ENCODE results near the gene C1QTNF12.
A peak's percentile ranks its signal among the peaks of the same experiment; 100 is the strongest.

The C1QTNF12 gene

DNA sequence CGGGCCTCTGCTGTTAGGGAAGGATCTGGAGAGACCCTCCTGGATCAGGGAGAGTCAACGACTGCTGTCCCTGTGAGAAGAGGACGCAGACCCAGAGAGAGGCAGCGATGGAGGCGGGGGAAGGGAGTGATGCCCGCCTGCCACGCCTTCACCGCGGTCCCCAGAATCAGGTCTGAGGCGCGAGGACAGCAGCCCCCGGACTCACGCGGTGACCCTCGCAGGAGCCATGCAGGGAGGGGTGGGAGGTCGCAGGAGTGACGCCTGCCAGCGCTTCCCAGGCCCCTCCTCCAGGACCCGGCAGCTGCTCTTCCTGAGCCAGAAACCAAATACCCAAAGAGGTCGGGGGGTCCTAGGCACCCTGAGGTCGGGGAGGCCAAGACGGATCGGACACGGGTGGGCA, 26.3 kb downstream of the C1QTNF12 start:
- Histone ChIP-seq H2BK12ac (ENCODE audit: low read length in 2 of 2) (no peak overlapping the region), H3K4me2 (ENCODE audit: low read length, poor library complexity, severe bottlenecking) (no peak overlapping the region), H3K36me3 (ENCODE audit: control insufficient read depth in 1 of 2, insufficient read depth in 2 of 2, low read depth in 1 of 2, low read length in 2 of 2) (peaks cover 72 to 99% of the 10 kb centered on the region in 2 experiments), H2BK15ac (ENCODE audit: low read depth, poor library complexity, severe bottlenecking) (no peak overlapping the region), H3K14ac (ENCODE audit: low read length in 2 of 2) (no peak overlapping the region), H3K23ac (ENCODE audit: low read length in 2 of 2) (no peak overlapping the region), H3K4ac (ENCODE audit: low read depth in 1 of 2, low read length in 2 of 2) (no peak overlapping the region), H3K79me1 (replicated peaks; ENCODE audit: low read length, poor library complexity, severe bottlenecking) (peaks cover 54% of the 10 kb centered on the region), H3K4me3 (ENCODE audit: insufficient read depth in 1 of 2, low read depth in 1 of 2, low read length in 2 of 2) (no peak overlapping the region), H2AK5ac (ENCODE audit: low read length, severe bottlenecking) (no peak overlapping the region), H3K9ac (ENCODE audit: low read length) (no peak overlapping the region), H3K27ac (ENCODE audit: low read length, poor library complexity, severe bottlenecking) (no peak overlapping the region), H4K91ac (ENCODE audit: low read length) (no peak overlapping the region), H4K8ac (ENCODE audit: low read length) (no peak overlapping the region), H3K4me1 (ENCODE audit: control insufficient read depth, insufficient read depth, low read depth, low read length) (peaks cover 41% of the 10 kb centered on the region), H2BK120ac (ENCODE audit: low read depth, low read length) (no peak overlapping the region), H3K18ac (ENCODE audit: low read depth in 1 of 2, low read length in 2 of 2) (no peak overlapping the region), H3K9me3 (ENCODE audit: control insufficient read depth, low read length) (no peaks in the 10 kb centered on the region), H2BK5ac (ENCODE audit: low read depth, low read length, poor library complexity, severe bottlenecking) (no peak overlapping the region), H2AFZ (ENCODE audit: low read depth, low read length) (no peak overlapping the region), H3K27me3 (ENCODE audit: control insufficient read depth in 1 of 2, insufficient read depth in 1 of 2, low read length in 2 of 2) (no peaks in the 10 kb centered on the region)
- WGBS, result 96% methylated on average over 24 of the region's 24 CpGs
- DNase-seq, result no peak

DNA sequence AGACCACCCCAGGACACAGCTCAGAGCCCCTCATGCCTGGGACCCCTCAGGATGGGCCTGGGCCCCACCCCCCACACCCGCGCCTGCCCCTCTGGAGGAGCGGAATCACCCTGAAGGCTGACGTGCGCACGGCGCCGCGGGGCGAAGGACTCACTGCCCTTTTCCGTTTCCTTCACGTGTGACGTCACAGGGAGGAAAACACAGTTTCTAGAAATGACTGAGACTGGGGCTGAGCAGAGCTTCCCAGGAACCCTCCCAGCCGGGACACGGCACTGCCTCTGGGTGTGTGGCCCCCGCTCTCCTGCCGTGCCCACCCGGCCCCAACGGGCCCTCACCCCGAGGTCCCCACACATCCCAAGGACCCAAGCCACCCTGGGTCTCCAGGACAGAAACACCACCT, 27.2 kb downstream of the C1QTNF12 start:
- H3K27me3 ChIP-seq (ENCODE audit: control insufficient read depth in 1 of 2, insufficient read depth in 1 of 2, low read length in 2 of 2), result no peaks in the 10 kb centered on the region
- DNase-seq, result no peak
- no peak overlapping the region for H4K91ac ChIP-seq (ENCODE audit: low read length)
- no peak overlapping the region for H3K9ac ChIP-seq (ENCODE audit: low read length)
- no peak overlapping the region for H2BK15ac ChIP-seq (ENCODE audit: low read depth, poor library complexity, severe bottlenecking)
- no peak overlapping the region for H2BK5ac ChIP-seq (ENCODE audit: low read depth, low read length, poor library complexity, severe bottlenecking)
- H3K18ac ChIP-seq (ENCODE audit: low read depth in 1 of 2, low read length in 2 of 2), result no peak overlapping the region
- H2BK120ac ChIP-seq (ENCODE audit: low read depth, low read length), result no peak overlapping the region
- no peak overlapping the region for H3K27ac ChIP-seq (ENCODE audit: low read length, poor library complexity, severe bottlenecking)
- no peak overlapping the region for H2BK12ac ChIP-seq (ENCODE audit: low read length in 2 of 2)
- H3K23ac ChIP-seq (ENCODE audit: low read length in 2 of 2), result no peak overlapping the region
- peaks cover 45% of the 10 kb centered on the region for H3K79me1 ChIP-seq (replicated peaks; ENCODE audit: low read length, poor library complexity, severe bottlenecking)
- no peak overlapping the region for H4K8ac ChIP-seq (ENCODE audit: low read length)
- WGBS, result 98% methylated on average over 20 of the region's 20 CpGs
- H3K14ac ChIP-seq (ENCODE audit: low read length in 2 of 2), result no peak overlapping the region
- H3K4me1 ChIP-seq (ENCODE audit: control insufficient read depth, insufficient read depth, low read depth, low read length), result peaks cover 49% of the 10 kb centered on the region
- peaks cover 64 to 93% of the 10 kb centered on the region in 2 experiments for H3K36me3 ChIP-seq (ENCODE audit: control insufficient read depth in 1 of 2, insufficient read depth in 2 of 2, low read depth in 1 of 2, low read length in 2 of 2)
- H3K9me3 ChIP-seq (ENCODE audit: control insufficient read depth, low read length), result no peaks in the 10 kb centered on the region
- no peak overlapping the region for H3K4ac ChIP-seq (ENCODE audit: low read depth in 1 of 2, low read length in 2 of 2)
- no peak overlapping the region for H2AFZ ChIP-seq (ENCODE audit: low read depth, low read length)
- no peak overlapping the region for H2AK5ac ChIP-seq (ENCODE audit: low read length, severe bottlenecking)
- no peak overlapping the region for H3K4me2 ChIP-seq (ENCODE audit: low read length, poor library complexity, severe bottlenecking)
- no peak overlapping the region for H3K4me3 ChIP-seq (ENCODE audit: insufficient read depth in 1 of 2, low read depth in 1 of 2, low read length in 2 of 2)

DNA sequence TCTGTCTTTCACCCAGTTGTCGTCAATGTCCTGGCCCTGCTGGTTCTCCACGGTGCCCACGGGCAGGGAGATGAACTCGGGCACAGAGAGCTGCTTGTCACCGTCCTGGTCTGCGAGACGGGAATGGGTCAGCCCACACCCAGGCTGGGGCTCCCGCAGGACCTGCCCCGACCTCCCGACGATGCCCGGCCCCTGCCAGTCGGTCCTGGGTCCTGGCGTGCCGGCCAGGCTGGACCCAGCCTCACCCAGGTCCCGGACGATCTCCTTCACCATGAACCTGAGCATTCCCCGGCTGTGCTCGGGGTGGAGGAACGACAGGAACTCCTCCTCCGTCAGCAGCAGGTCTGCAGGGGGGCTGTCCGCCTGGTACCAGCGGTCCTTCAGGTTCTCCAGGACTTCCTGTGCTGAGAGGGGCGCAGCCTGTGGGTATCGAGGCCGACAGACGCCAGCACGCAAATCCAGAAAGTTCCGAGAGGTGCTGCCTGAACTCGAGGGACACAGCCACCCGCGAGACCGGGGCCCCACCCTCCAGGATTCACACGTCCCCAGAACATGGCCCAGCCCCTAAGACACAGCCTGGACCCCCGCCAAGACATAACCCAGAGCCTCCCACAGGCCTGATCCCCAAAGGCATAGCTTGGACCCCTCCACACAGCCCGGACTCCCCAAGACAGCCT, 27.9 kb downstream of the C1QTNF12 start:
- no peaks in the 10 kb centered on the region for H3K9me3 ChIP-seq (ENCODE audit: control insufficient read depth, low read length)
- H2AFZ ChIP-seq (ENCODE audit: low read depth, low read length), result no peak overlapping the region
- H3K14ac ChIP-seq (ENCODE audit: low read length in 2 of 2), result no peak overlapping the region
- no peak overlapping the region for H4K8ac ChIP-seq (ENCODE audit: low read length)
- H3K23ac ChIP-seq (ENCODE audit: low read length in 2 of 2), result no peak overlapping the region
- peaks cover 43% of the 10 kb centered on the region for H3K79me1 ChIP-seq (replicated peaks; ENCODE audit: low read length, poor library complexity, severe bottlenecking)
- H3K36me3 ChIP-seq (ENCODE audit: control insufficient read depth in 1 of 2, insufficient read depth in 2 of 2, low read depth in 1 of 2, low read length in 2 of 2), result peaks cover 64 to 90% of the 10 kb centered on the region in 2 experiments
- H3K4me1 ChIP-seq (ENCODE audit: control insufficient read depth, insufficient read depth, low read depth, low read length), result peaks cover 55% of the 10 kb centered on the region
- DNase-seq, result no peak
- H3K27me3 ChIP-seq (ENCODE audit: control insufficient read depth in 1 of 2, insufficient read depth in 1 of 2, low read length in 2 of 2), result no peaks in the 10 kb centered on the region
- H2BK12ac ChIP-seq (ENCODE audit: low read length in 2 of 2), result no peak overlapping the region
- H2BK5ac ChIP-seq (ENCODE audit: low read depth, low read length, poor library complexity, severe bottlenecking), result no peak overlapping the region
- no peak overlapping the region for H3K4ac ChIP-seq (ENCODE audit: low read depth in 1 of 2, low read length in 2 of 2)
- H3K18ac ChIP-seq (ENCODE audit: low read depth in 1 of 2, low read length in 2 of 2), result no peak overlapping the region
- H3K4me2 ChIP-seq (ENCODE audit: low read length, poor library complexity, severe bottlenecking), result no peak overlapping the region
- H3K9ac ChIP-seq (ENCODE audit: low read length), result no peak overlapping the region
- 97% methylated on average over 36 of the region's 36 CpGs for WGBS
- H2BK15ac ChIP-seq (ENCODE audit: low read depth, poor library complexity, severe bottlenecking), result peak overlapping the region; percentile 74
- H3K4me3 ChIP-seq (ENCODE audit: insufficient read depth in 1 of 2, low read depth in 1 of 2, low read length in 2 of 2), result no peak overlapping the region
- peak overlapping the region; percentile 6 for H2AK5ac ChIP-seq (ENCODE audit: low read length, severe bottlenecking)
- no peak overlapping the region for H4K91ac ChIP-seq (ENCODE audit: low read length)
- no peak overlapping the region for H3K27ac ChIP-seq (ENCODE audit: low read length, poor library complexity, severe bottlenecking)
- no peak overlapping the region for H2BK120ac ChIP-seq (ENCODE audit: low read depth, low read length)

DNA sequence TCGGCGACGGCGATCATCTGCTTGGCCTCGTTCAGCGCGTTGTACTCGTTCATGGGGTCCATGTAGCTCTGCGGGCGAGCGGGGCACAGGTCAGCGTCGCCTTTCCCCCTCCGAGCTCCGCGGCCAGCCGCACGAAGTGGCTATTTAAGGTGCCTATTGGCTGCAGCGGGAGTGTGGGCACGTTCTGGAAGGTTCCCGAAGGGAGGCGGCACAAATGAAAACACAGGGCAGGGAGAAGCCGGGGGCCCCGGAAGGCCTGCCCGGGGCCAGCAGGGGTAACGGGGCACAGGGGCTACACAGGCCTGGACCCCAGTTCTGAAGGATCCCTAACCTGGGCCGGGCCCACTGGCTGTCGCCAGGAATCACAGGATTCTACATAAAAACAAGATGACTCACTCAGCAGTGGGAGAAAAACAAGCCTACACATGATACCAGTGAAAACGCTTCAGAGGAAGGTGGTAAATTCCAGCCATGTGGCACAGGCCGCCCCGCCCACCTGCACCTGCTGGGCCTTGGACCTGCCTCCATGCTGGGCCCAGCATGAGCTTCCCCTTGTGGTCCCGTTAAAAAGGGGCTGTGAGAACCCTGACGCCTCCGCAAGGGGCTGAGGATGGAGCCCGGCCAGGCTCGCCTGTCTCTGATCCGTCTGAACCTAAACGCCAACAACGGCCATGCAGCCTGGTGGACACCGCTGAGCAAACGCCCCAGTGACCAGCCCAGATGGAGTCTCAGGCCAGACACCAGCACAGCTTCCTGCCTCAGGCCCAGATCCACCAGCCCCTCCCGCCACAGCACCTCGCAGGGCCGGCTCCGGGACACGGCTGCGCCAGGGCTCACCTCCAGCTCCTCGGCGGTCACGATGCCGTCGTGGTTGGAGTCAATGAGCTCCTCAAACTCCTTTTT, 28.6 kb downstream of the C1QTNF12 start:
- no peak overlapping the region for H2AFZ ChIP-seq (ENCODE audit: low read depth, low read length)
- peaks cover 59% of the 10 kb centered on the region for H3K4me1 ChIP-seq (ENCODE audit: control insufficient read depth, insufficient read depth, low read depth, low read length)
- H3K27me3 ChIP-seq (ENCODE audit: control insufficient read depth in 1 of 2, insufficient read depth in 1 of 2, low read length in 2 of 2), result no peaks in the 10 kb centered on the region
- no peak overlapping the region for H3K23ac ChIP-seq (ENCODE audit: low read length in 2 of 2)
- H4K91ac ChIP-seq (ENCODE audit: low read length), result no peak overlapping the region
- no peaks in the 10 kb centered on the region for H3K9me3 ChIP-seq (ENCODE audit: control insufficient read depth, low read length)
- H2BK5ac ChIP-seq (ENCODE audit: low read depth, low read length, poor library complexity, severe bottlenecking), result no peak overlapping the region
- no peak overlapping the region for H4K8ac ChIP-seq (ENCODE audit: low read length)
- peak overlapping the region in 1 of 2 experiments; percentile 7 for H3K4me3 ChIP-seq (ENCODE audit: insufficient read depth in 1 of 2, low read depth in 1 of 2, low read length in 2 of 2)
- H3K14ac ChIP-seq (ENCODE audit: low read length in 2 of 2), result no peak overlapping the region
- WGBS, result 93% methylated on average over 52 of the region's 52 CpGs
- H3K4ac ChIP-seq (ENCODE audit: low read depth in 1 of 2, low read length in 2 of 2), result no peak overlapping the region
- H3K79me1 ChIP-seq (replicated peaks; ENCODE audit: low read length, poor library complexity, severe bottlenecking), result peaks cover 40% of the 10 kb centered on the region
- H3K36me3 ChIP-seq (ENCODE audit: control insufficient read depth in 1 of 2, insufficient read depth in 2 of 2, low read depth in 1 of 2, low read length in 2 of 2), result peaks cover 58 to 85% of the 10 kb centered on the region in 2 experiments
- no peak overlapping the region for H2BK15ac ChIP-seq (ENCODE audit: low read depth, poor library complexity, severe bottlenecking)
- no peak overlapping the region for H3K9ac ChIP-seq (ENCODE audit: low read length)
- DNase-seq, result no peak
- H3K18ac ChIP-seq (ENCODE audit: low read depth in 1 of 2, low read length in 2 of 2), result no peak overlapping the region
- no peak overlapping the region for H3K4me2 ChIP-seq (ENCODE audit: low read length, poor library complexity, severe bottlenecking)
- peak overlapping the region; percentile 67 for H3K27ac ChIP-seq (ENCODE audit: low read length, poor library complexity, severe bottlenecking)
- no peak overlapping the region for H2BK12ac ChIP-seq (ENCODE audit: low read length in 2 of 2)
- H2BK120ac ChIP-seq (ENCODE audit: low read depth, low read length), result no peak overlapping the region
- peak overlapping the region; percentile 82 for H2AK5ac ChIP-seq (ENCODE audit: low read length, severe bottlenecking)

Data from mesenchymal stem cell (in vitro differentiated cells and primary cell).